Keratinocyte (primary cell): ENCODE measurements around the gene SP4. TPM values are rescaled to one million over a fixed set of nuclear protein-coding genes. Genes with fewer than 3 reads are reported as not detected.
"Not testable (repeated sequence)": the region's sequence is repeated elsewhere in the genome, so short reads cannot be mapped to it uniquely, and the experiment has no call there.

ENCODE experiments used
- DNase-seq: peaks from one replicate; pipeline ENCODE4 v3.0.0-alpha.2; 2011; ENCODE audit warnings: low read depth, missing footprints, low spot score
- FAIRE-seq: peaks from 2 replicates; lab custom pipeline; 2011; peaks lifted over from hg19 to GRCh38; lab: Jason Lieb, UNC
- H2AFZ ChIP-seq: 2 replicates; pipeline ENCODE4 v1.6.0; 2012; ENCODE audit warnings: low read length, control low read depth, inconsistent platforms; ENCODE audit not compliant: control insufficient read depth
- H3K27ac ChIP-seq: 2 replicates; pipeline ENCODE4 v1.5.1; 2011; ENCODE audit warnings: low read length; ENCODE audit not compliant: control insufficient read depth, insufficient read depth
- H3K27me3 ChIP-seq: 3 replicates; pipeline ENCODE4 v1.6.0; 2011; ENCODE audit warnings: low read length; ENCODE audit not compliant: control insufficient read depth, insufficient read depth; ENCODE audit errors: extremely low read depth
- H3K36me3 ChIP-seq, 2 experiments: 2 replicates in 1 of 2; 3 replicates in 1 of 2; pipeline ENCODE4 v1.5.1; 2011; ENCODE audit warnings: low read length in 2 of 2, mild to moderate bottlenecking in 1 of 2; ENCODE audit not compliant: control insufficient read depth in 2 of 2, insufficient read depth in 2 of 2; ENCODE audit errors: extremely low read depth in 1 of 2
- H3K4me1 ChIP-seq: 3 replicates; pipeline ENCODE4 v1.5.1; 2011; ENCODE audit warnings: low read length; ENCODE audit not compliant: control insufficient read depth, insufficient read depth; ENCODE audit errors: extremely low read depth
- H3K4me2 ChIP-seq: 3 replicates; pipeline ENCODE4 v1.6.0; 2011; ENCODE audit warnings: low read depth, low read length; ENCODE audit not compliant: control insufficient read depth, insufficient read depth; ENCODE audit errors: extremely low read depth
- H3K4me3 ChIP-seq, 3 experiments: fragments of 200-600 bp in 1 of 3; sonication (generic) in 1 of 3; 2 replicates in 2 of 3; 3 replicates in 1 of 3; pipeline ENCODE4 v1.5.1; 2011 to 2016; ENCODE audit warnings: low read length in 3 of 3, mild to moderate bottlenecking in 3 of 3, control low read depth in 2 of 3, inconsistent platforms in 1 of 3, low read depth in 1 of 3, mixed read lengths in 1 of 3, mixed run types in 1 of 3, moderate library complexity in 1 of 3; ENCODE audit not compliant: control insufficient read depth in 2 of 3, insufficient read depth in 2 of 3; ENCODE audit errors: extremely low read depth in 1 of 3
- H3K79me2 ChIP-seq: 2 replicates; pipeline ENCODE4 v1.6.0; 2012; ENCODE audit warnings: low read length; ENCODE audit not compliant: control insufficient read depth, insufficient read depth
- H3K9ac ChIP-seq: 3 replicates; pipeline ENCODE4 v1.6.0; 2011; ENCODE audit warnings: low read length; ENCODE audit not compliant: control insufficient read depth, insufficient read depth; ENCODE audit errors: extremely low read depth
- H3K9me1 ChIP-seq: 3 replicates; pipeline ENCODE4 v1.6.0; 2011; ENCODE audit warnings: low read length; ENCODE audit not compliant: control insufficient read depth, insufficient read depth; ENCODE audit errors: extremely low read depth
- H3K9me3 ChIP-seq: 2 replicates; pipeline ENCODE4 v1.5.1; 2012; ENCODE audit warnings: low read depth, low read length; ENCODE audit not compliant: control insufficient read depth
- H4K20me1 ChIP-seq: 3 replicates; pipeline ENCODE4 v1.6.0; 2011; ENCODE audit warnings: low read length; ENCODE audit not compliant: control insufficient read depth, insufficient read depth; ENCODE audit errors: extremely low read depth
- CTCF ChIP-seq, 3 experiments: IDR thresholded peaks in 1 of 3; conservative IDR thresholded peaks in 1 of 3; optimal IDR thresholded peaks in 1 of 3; 2 replicates in 2 of 3; 3 replicates in 1 of 3; pipeline versions ENCODE3 to v1.5.1; 2011; ENCODE audit warnings: low read length in 3 of 3, mild to moderate bottlenecking in 3 of 3, moderate library complexity in 2 of 3, control low read depth in 1 of 3, inconsistent platforms in 1 of 3; ENCODE audit not compliant: insufficient read depth in 2 of 3; ENCODE audit errors: extremely low read depth in 1 of 3
- EZH2 ChIP-seq: IDR thresholded peaks from one replicate; pipeline ENCODE4 v1.6.1; 2012; ENCODE audit warnings: inconsistent platforms, mild to moderate bottlenecking, low read length, moderate library complexity
- dilution Hi-C: fragments of 300-500 bp; cut with MboI; formaldehyde crosslinking; loops from one replicate; pipeline ENCODE4 v1.7.0; 2020; ENCODE audit warnings: low sequenced_read_pairs; ENCODE audit not compliant: extremely low pct_ligation_motif_present
- polyA plus RNA-seq, 5 experiments: library from polyadenylated mRNA; depleted of rRNA in 3 of 5; stranded (reverse) in 3 of 5; stranded (forward) in 1 of 5; unstranded in 1 of 5; fragments of >200 nt; gene quantifications; 1 replicate in 1 of 5; 2 replicates in 3 of 5; 3 replicates in 1 of 5; pipeline versions ENCODE4 v1.2.1 to v1.2.3, GENCODE V29; 2011 to 2012; ENCODE audit warnings: missing spikeins in 2 of 5, low read depth in 1 of 5, low replicate concordance in 1 of 5

SP4 gene
- polyA plus RNA-seq, 1 donor (not counting 4 experiments of a cell fraction or from before 2014, with no cell fraction given) = 1.5 TPM

GRCh38 chr7:21536445-21537118, 108.7 kb downstream of the SP4 start:
- H3K79me2 ChIP-seq, H3K27ac ChIP-seq, FAIRE-seq, dilution Hi-C loops, H3K9ac ChIP-seq, H3K27me3 ChIP-seq, H3K4me1 ChIP-seq, H3K4me3 ChIP-seq, H4K20me1 ChIP-seq, H3K4me2 ChIP-seq, H3K9me1 ChIP-seq, H2AFZ ChIP-seq, H3K9me3 ChIP-seq, DNase-seq, H3K36me3 ChIP-seq: not testable (repeated sequence)

- H3K27me3 ChIP-seq = peaks cover 20% of the 10 kb centered on the region
- H3K9ac ChIP-seq = no peak overlapping the region
- TF ChIP-seq EZH2 = no peak
- TF ChIP-seq CTCF (optimal IDR thresholded peaks at IDR 0.05 in 1 of 3, IDR thresholded peaks at IDR 0.05 in 1 of 3, conservative IDR thresholded peaks at IDR 0.05 in 1 of 3; ENCODE audit: extremely low read depth in 1 of 3, insufficient read depth in 2 of 3, low read length in 3 of 3) = no peak
- no peak overlapping the region for H3K4me2 ChIP-seq
- FAIRE-seq = no peak
- H3K36me3 ChIP-seq = no peaks in the 10 kb centered on the region
- no peak overlapping the region for H2AFZ ChIP-seq
- no peaks in the 10 kb centered on the region for H3K9me1 ChIP-seq
- H3K9me3 ChIP-seq = no peaks in the 10 kb centered on the region
- no peaks in the 10 kb centered on the region for H3K79me2 ChIP-seq
- no peak overlapping the region for H3K27ac ChIP-seq
- H3K4me3 ChIP-seq = no peak overlapping the region
- no peak for DNase-seq
- no peaks in the 10 kb centered on the region for H4K20me1 ChIP-seq
- peaks cover 6% of the 10 kb centered on the region for H3K4me1 ChIP-seq
- dilution Hi-C loops = no loop called here
These were observed 111.1 kb downstream of the SP4 start for GRCh38 chr7:21538936-21539495.
